Endothelial cell (in vitro differentiated cells): ENCODE measurements around the gene GJB4. TPM values are rescaled to one million over a fixed set of nuclear protein-coding genes. Genes with fewer than 3 reads are reported as not detected.

ENCODE experiments used
- DNase-seq: peaks from one replicate; pipeline ENCODE4 v3.0.0; 2021; ENCODE audit warnings: low spot score
- H3K27ac Mint-ChIP-seq: one replicate; pipeline ENCODE4 v1.8.0; 2021; ENCODE audit warnings: mixed read lengths, inconsistent platforms; ENCODE audit not compliant: unreplicated experiment
- H3K27me3 Mint-ChIP-seq: one replicate; pipeline ENCODE4 v1.8.0; 2021; ENCODE audit warnings: mild to moderate bottlenecking, moderate library complexity, mixed read lengths, inconsistent platforms; ENCODE audit not compliant: unreplicated experiment
- H3K36me3 Mint-ChIP-seq: one replicate; pipeline ENCODE4 v1.8.0; 2021; ENCODE audit warnings: mild to moderate bottlenecking, low read depth, mixed read lengths, inconsistent platforms; ENCODE audit not compliant: unreplicated experiment
- H3K4me1 Mint-ChIP-seq: one replicate; pipeline ENCODE4 v1.8.0; 2021; ENCODE audit warnings: mild to moderate bottlenecking, mixed read lengths, inconsistent platforms; ENCODE audit not compliant: unreplicated experiment
- H3K4me3 Mint-ChIP-seq: one replicate; pipeline ENCODE4 v1.8.0; 2021; ENCODE audit warnings: mild to moderate bottlenecking, mixed read lengths, inconsistent platforms; ENCODE audit not compliant: unreplicated experiment
- H3K9me3 Mint-ChIP-seq: one replicate; pipeline ENCODE4 v1.8.0; 2021; ENCODE audit warnings: mixed read lengths, inconsistent platforms; ENCODE audit not compliant: unreplicated experiment
- total RNA-seq: library from RNA; stranded (reverse); fragmentation: NEBNext Ultra II Directional; extraction: Animal tissue kit (Norgen Biotek cat#: 25700); gene quantifications from one replicate; pipeline ENCODE4 v1.2.1, GENCODE V29; 2021; ENCODE audit not compliant: unreplicated experiment
- TF ChIP-seq, protein P1 (sequence below): fragments of 200-600 bp; sonication (generic); IDR thresholded peaks from one replicate; pipeline ENCODE4 v1.5.0; 2021; ENCODE audit warnings: antibody characterized with exemption; ENCODE audit not compliant: unreplicated experiment

The GJB4 gene
- total RNA-seq, 1 donor from 2014 or later = not detected

DNA sequence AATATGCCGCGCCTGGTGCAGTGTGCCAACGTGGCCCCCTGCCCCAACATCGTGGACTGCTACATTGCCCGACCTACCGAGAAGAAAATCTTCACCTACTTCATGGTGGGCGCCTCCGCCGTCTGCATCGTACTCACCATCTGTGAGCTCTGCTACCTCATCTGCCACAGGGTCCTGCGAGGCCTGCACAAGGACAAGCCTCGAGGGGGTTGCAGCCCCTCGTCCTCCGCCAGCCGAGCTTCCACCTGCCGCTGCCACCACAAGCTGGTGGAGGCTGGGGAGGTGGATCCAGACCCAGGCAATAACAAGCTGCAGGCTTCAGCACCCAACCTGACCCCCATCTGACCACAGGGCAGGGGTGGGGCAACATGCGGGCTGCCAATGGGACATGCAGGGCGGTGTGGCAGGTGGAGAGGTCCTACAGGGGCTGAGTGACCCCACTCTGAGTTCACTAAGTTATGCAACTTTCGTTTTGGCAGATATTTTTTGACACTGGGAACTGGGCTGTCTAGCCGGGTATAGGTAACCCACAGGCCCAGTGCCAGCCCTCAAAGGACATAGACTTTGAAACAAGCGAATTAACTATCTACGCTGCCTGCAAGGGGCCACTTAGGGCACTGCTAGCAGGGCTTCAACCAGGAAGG is 25.8 kb downstream of the GJB4 start:
- DNase-seq = no peak
- Mint-ChIP-seq H3K36me3 (peaks cover 4% of the 10 kb centered on the region), H3K4me1 (peaks cover 47% of the 10 kb centered on the region), H3K4me3 (peak overlapping the region; percentile 25), H3K27ac (no peak overlapping the region), H3K9me3 (no peaks in the 10 kb centered on the region), H3K27me3 (peaks cover 25% of the 10 kb centered on the region)
- TF ChIP-seq, protein P1, sequence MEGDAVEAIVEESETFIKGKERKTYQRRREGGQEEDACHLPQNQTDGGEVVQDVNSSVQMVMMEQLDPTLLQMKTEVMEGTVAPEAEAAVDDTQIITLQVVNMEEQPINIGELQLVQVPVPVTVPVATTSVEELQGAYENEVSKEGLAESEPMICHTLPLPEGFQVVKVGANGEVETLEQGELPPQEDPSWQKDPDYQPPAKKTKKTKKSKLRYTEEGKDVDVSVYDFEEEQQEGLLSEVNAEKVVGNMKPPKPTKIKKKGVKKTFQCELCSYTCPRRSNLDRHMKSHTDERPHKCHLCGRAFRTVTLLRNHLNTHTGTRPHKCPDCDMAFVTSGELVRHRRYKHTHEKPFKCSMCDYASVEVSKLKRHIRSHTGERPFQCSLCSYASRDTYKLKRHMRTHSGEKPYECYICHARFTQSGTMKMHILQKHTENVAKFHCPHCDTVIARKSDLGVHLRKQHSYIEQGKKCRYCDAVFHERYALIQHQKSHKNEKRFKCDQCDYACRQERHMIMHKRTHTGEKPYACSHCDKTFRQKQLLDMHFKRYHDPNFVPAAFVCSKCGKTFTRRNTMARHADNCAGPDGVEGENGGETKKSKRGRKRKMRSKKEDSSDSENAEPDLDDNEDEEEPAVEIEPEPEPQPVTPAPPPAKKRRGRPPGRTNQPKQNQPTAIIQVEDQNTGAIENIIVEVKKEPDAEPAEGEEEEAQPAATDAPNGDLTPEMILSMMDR = no peak

DNA sequence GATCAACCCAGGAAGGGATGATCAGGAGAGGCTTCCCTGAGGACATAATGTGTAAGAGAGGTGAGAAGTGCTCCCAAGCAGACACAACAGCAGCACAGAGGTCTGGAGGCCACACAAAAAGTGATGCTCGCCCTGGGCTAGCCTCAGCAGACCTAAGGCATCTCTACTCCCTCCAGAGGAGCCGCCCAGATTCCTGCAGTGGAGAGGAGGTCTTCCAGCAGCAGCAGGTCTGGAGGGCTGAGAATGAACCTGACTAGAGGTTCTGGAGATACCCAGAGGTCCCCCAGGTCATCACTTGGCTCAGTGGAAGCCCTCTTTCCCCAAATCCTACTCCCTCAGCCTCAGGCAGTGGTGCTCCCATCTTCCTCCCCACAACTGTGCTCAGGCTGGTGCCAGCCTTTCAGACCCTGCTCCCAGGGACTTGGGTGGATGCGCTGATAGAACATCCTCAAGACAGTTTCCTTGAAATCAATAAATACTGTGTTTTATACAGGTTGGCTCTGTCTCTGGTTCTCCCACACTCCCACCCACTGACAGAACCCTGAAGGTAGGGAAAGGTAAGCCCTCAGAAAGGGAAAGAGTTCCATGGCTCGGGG is 26.4 kb downstream of the GJB4 start:
- DNase-seq = no peak
- Mint-ChIP-seq H3K36me3 (peaks cover 4% of the 10 kb centered on the region), H3K4me1 (peaks cover 43% of the 10 kb centered on the region), H3K4me3 (no peak overlapping the region), H3K27me3 (peaks cover 26% of the 10 kb centered on the region), H3K27ac (no peak overlapping the region), H3K9me3 (no peaks in the 10 kb centered on the region)
- TF ChIP-seq, protein P1 = no peak

DNA sequence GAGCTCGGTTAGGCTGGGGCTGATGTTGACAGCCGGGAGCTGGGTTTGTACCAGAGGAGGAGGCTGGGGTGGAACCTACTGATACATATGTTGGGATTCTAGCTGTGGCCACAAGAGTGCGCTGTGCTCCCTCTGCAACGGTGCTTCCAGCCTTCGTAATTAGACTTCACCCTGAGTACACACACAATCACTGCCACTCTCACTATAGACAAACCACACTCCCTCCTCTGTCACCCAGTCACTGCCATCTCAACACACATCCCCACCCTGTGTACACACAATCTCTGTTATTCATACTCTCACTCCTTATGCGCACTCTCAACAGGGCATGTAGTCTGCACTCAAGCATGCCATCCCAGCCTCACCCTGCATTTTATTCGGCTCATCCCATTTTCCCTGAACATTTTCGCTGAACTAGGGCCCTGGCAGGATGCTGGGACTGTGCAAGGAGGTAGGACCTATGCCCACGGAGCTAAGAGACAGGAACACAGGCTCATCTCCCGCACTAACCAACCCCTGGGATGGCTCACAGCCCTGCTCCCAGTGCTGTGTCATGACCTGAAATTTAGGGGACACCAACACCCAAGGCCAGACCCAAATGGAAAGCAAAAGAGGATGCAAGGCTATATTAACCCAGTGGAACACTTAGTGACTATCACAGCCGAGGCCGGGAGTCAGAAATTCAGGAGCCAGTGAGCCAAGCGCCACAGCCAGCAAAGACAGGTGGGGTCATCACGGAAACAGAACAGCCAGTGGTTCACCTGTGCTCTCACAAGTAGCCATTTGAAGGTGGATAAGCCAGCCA is 27.2 kb downstream of the GJB4 start:
- no peak overlapping the region for H3K27ac Mint-ChIP-seq
- H3K36me3 Mint-ChIP-seq = peaks cover 8% of the 10 kb centered on the region
- peaks cover 47% of the 10 kb centered on the region for H3K4me1 Mint-ChIP-seq
- peak; percentile 73 for DNase-seq
- H3K4me3 Mint-ChIP-seq = no peak overlapping the region
- TF ChIP-seq, protein P1 = peak; percentile 81
- no peaks in the 10 kb centered on the region for H3K9me3 Mint-ChIP-seq
- peaks cover 29% of the 10 kb centered on the region for H3K27me3 Mint-ChIP-seq

DNA sequence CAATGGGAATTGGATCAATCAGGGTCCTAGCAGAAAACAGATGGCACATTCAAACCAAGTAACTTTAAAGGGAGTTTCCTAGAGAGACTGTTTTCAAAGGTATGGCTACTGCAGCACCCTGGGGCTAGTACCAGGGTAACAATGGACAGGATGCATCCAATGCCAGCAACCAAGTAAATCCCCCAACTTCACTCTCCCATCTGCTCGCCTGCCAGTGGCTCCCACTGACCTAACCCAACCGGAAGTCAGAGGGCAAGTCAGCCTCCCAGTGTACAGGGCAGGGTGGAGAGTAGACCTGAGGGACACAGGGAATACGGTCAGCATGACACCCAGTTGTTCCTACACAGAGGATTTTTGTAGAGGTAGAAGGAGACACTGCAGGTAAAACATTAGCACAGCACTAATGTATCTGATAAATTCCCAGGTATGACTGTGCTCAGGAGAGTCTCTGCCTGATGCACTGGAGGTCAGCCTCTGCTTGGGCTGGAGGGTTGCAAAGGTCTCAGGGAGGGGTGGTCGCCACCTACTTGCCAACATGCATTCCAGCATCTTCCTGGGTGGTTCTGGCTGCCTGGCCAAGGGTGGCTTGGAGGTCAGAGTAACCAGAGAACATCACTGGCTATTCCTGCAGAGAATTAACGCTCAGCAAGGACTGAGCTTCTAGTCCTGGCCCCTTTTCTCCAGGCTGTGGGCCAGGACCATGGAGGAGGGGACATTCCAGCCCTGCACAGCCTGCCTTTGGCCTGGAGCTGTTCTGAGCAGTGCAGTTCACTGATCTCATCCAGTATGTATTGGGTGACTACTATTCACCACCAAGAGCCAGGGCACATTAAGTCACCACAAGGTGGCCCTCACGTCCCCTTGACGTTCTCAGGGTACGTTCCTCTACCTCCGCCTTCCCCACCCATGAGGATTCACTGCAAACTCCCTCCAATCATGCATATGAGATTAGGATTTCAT is 28.2 kb downstream of the GJB4 start:
- no peak overlapping the region for H3K4me3 Mint-ChIP-seq
- H3K27ac Mint-ChIP-seq = peak overlapping the region; percentile 55
- H3K36me3 Mint-ChIP-seq = peaks cover 15% of the 10 kb centered on the region
- H3K27me3 Mint-ChIP-seq = peaks cover 33% of the 10 kb centered on the region
- no peaks in the 10 kb centered on the region for H3K9me3 Mint-ChIP-seq
- TF ChIP-seq, protein P1 = peak; percentile 36
- H3K4me1 Mint-ChIP-seq = peaks cover 50% of the 10 kb centered on the region
- DNase-seq = peak; percentile 47
